Vagina (tissue), 2 donors: ENCODE results near the gene TNIK. TPM values are rescaled to one million over a fixed set of nuclear protein-coding genes. Genes with fewer than 3 reads are reported as not detected.
A peak's percentile ranks its signal among the peaks of the same experiment; 100 is the strongest.

ENCODE experiments used
- DNase-seq, 2 donors: peaks; one replicate each; pipeline ENCODE4 v3.0.0-alpha.2; 2017; ENCODE audit errors: extremely low spot score in 2 of 2
- H3K27ac ChIP-seq: fragments of 200-600 bp; sonication (generic); one replicate; pipeline ENCODE4 v1.5.1; 2019
- H3K27me3 ChIP-seq: fragments of 200-600 bp; sonication (generic); one replicate; pipeline ENCODE4 v1.5.1; 2019
- H3K36me3 ChIP-seq, 2 donors: fragments of 200-600 bp; sonication (generic); one replicate each; pipeline ENCODE4 v1.5.1; 2017 to 2019
- H3K4me1 ChIP-seq: fragments of 200-600 bp; sonication (generic); one replicate; pipeline ENCODE4 v1.5.1; 2019
- H3K4me3 ChIP-seq, 2 donors: fragments of 200-600 bp; sonication (generic); 1 replicate in 1 of 2; 2 replicates in 1 of 2; pipeline ENCODE4 v1.5.1; 2016 to 2019
- H3K9me3 ChIP-seq: fragments of 200-600 bp; sonication (generic); one replicate; pipeline ENCODE4 v1.5.1; 2019
- CTCF ChIP-seq, 3 experiments: fragments of 450-650 bp in 2 of 3; fragments of 200-600 bp in 1 of 3; sonication (generic) in 1 of 3; IDR thresholded peaks; one replicate each; pipeline ENCODE4 v1.5.1; 2017 to 2019; ENCODE audit warnings: antibody characterized with exemption in 3 of 3, mild to moderate bottlenecking in 2 of 3, moderate library complexity in 2 of 3
- POLR2A ChIP-seq, 2 donors: fragments of 450-650 bp; IDR thresholded peaks; one replicate each; pipeline ENCODE4 v1.6.1; 2017; ENCODE audit warnings: antibody characterized with exemption in 2 of 2, mild to moderate bottlenecking in 2 of 2, moderate library complexity in 2 of 2
- POLR2AphosphoS5 ChIP-seq, 2 donors: sonication (generic); formaldehyde crosslinking; IDR thresholded peaks; one replicate each; pipeline ENCODE4 v1.9.0; 2017; ENCODE audit warnings: antibody characterized with exemption in 2 of 2, mild to moderate bottlenecking in 2 of 2, low read depth in 1 of 2; ENCODE audit not compliant: insufficient read depth in 1 of 2
- intact Hi-C: fragments of 100-400 bp; cut with DNase I; formaldehyde crosslinking; loops from one replicate; pipeline ENCODE4 v1.15.1; 2023
- total RNA-seq: library from RNA; depleted of rRNA; stranded (reverse); fragments of >200 nt; gene quantifications from one replicate; pipeline ENCODE4 v1.2.3, GENCODE V29; 2016

The TNIK gene
- total RNA-seq, 1 donor from 2014 or later: 5.9 TPM

DNA sequence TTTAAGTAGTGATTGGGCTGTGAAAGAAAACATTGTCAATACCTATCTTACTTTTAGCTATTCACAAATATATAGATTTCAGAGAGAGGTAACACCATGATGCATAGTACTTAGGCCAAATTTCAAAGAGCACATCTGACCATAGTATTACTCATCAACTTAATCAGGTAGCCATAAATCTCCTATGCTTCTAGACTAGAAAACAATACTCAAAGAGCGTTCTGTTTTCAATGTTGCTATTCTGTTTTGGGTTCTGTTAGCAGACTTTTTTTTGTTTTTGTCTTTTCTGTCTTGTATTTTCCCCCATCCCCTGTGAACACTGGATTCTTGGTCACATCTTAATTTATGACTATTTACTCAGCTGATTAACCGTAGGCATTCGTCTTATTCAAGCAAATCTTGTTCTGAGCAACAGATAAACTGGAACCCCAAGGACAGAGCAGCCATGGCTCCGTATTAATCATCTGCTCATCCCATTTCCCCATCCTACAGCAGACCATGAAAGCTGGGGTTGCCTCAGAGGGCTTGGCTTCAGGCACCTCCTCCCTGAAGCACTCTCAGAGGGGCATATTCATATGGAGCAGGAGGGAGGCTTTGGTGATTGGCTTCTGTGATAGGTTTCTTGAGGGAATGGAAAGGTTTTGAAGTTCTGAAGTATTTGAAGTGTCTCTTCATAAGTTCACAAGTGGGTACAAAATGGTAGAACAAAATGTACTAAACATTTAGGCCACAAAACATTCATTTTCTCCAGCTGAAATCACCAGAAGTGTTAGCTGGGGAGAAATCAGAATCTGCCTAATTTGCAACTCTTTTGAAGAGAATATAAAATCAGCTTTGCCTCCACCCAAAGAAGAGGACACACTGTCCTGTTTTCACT is 105.3 kb downstream of the TNIK start:
- Histone ChIP-seq H3K4me1 (no peaks in the 10 kb centered on the region), H3K27me3 (no peaks in the 10 kb centered on the region), H3K27ac (peak overlapping the region; percentile 2), H3K4me3 (no peak overlapping the region), H3K36me3 (no peaks in the 10 kb centered on the region), H3K9me3 (no peaks in the 10 kb centered on the region)
- DNase-seq: no peak
- TF ChIP-seq POLR2A (IDR thresholded peaks at IDR 0.05) (no peak), POLR2AphosphoS5 (IDR thresholded peaks at IDR 0.05; ENCODE audit: insufficient read depth in 1 of 2, low read depth in 1 of 2) (no peak), CTCF (IDR thresholded peaks at IDR 0.05) (no peak)
- intact Hi-C loops: no loop called here

- H3K4me3 ChIP-seq: no peak overlapping the region
- no peak overlapping the region for H3K27ac ChIP-seq
- H3K4me1 ChIP-seq: no peaks in the 10 kb centered on the region
- DNase-seq: no peak
- intact Hi-C loops: no loop called here
- no peaks in the 10 kb centered on the region for H3K9me3 ChIP-seq
- TF ChIP-seq POLR2AphosphoS5 (IDR thresholded peaks at IDR 0.05; ENCODE audit: insufficient read depth in 1 of 2, low read depth in 1 of 2) (no peak), POLR2A (IDR thresholded peaks at IDR 0.05) (no peak), CTCF (IDR thresholded peaks at IDR 0.05) (no peak)
- H3K36me3 ChIP-seq: no peaks in the 10 kb centered on the region
- no peaks in the 10 kb centered on the region for H3K27me3 ChIP-seq
Measured at GRCh38 chr3:171354049-171354705, 106.0 kb downstream of the TNIK start.

- no peaks in the 10 kb centered on the region for H3K27me3 ChIP-seq
- no peaks in the 10 kb centered on the region for H3K9me3 ChIP-seq
- H3K36me3 ChIP-seq: no peaks in the 10 kb centered on the region
- no peaks in the 10 kb centered on the region for H3K4me1 ChIP-seq
- intact Hi-C loops: no loop called here
- no peak overlapping the region for H3K4me3 ChIP-seq
- TF ChIP-seq POLR2A (IDR thresholded peaks at IDR 0.05) (no peak), POLR2AphosphoS5 (IDR thresholded peaks at IDR 0.05; ENCODE audit: insufficient read depth in 1 of 2, low read depth in 1 of 2) (no peak), CTCF (IDR thresholded peaks at IDR 0.05) (no peak)
- no peak overlapping the region for H3K27ac ChIP-seq
- DNase-seq: no peak
Measured at GRCh38 chr3:171353423-171353822, 106.8 kb downstream of the TNIK start.

DNA sequence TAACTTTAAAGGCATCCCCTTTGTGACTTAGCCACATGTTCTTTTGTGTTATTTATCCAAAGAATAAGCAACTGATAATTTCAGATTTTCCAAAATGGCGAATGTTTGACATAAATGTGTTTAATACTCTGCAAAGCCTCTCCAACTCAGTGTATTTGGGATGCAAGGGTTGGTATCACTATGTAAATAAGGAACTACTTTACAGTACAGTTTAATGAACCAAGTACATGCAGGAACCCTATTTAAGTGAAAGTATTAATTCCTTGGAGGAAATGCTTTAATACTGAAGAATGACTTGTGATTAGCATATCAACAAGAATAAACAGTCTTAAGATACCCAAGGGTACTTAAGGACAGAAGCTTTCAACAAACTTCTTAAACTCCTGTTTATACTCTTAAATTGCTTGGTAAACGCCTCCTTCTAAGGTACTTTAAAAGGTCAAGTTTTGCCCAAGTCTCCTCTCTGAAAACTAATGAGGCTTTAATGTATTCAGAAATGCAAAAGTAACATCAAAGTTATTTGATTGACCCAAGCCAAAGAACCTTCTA is 107.7 kb downstream of the TNIK start:
- intact Hi-C loops: no loop called here

More for the DNA sequence above, 107.7 kb downstream of the TNIK start:
- no peak for TF ChIP-seq CTCF (IDR thresholded peaks at IDR 0.05)
- no peak for TF ChIP-seq POLR2A (IDR thresholded peaks at IDR 0.05)
- H3K4me1 ChIP-seq: no peaks in the 10 kb centered on the region
- H3K4me3 ChIP-seq: no peak overlapping the region
- H3K27ac ChIP-seq: no peak overlapping the region
- no peaks in the 10 kb centered on the region for H3K9me3 ChIP-seq
- no peak for DNase-seq
- no peaks in the 10 kb centered on the region for H3K36me3 ChIP-seq
- no peaks in the 10 kb centered on the region for H3K27me3 ChIP-seq
